Activated CD4-positive, alpha-beta T cell treated with anti-CD3 and anti-CD28 coated beads for 48 hours (primary cell): ENCODE results near the gene CGB8.
A peak's percentile ranks its signal among the peaks of the same experiment; 100 is the strongest.
"Not testable (repeated sequence)": the region's sequence is repeated elsewhere in the genome, so short reads cannot be mapped to it uniquely, and the experiment has no call there.

Source experiments
- DNase-seq: peaks from one replicate; pipeline ENCODE4 v3.0.0-alpha.2; 2020

CGB8 gene

DNA sequence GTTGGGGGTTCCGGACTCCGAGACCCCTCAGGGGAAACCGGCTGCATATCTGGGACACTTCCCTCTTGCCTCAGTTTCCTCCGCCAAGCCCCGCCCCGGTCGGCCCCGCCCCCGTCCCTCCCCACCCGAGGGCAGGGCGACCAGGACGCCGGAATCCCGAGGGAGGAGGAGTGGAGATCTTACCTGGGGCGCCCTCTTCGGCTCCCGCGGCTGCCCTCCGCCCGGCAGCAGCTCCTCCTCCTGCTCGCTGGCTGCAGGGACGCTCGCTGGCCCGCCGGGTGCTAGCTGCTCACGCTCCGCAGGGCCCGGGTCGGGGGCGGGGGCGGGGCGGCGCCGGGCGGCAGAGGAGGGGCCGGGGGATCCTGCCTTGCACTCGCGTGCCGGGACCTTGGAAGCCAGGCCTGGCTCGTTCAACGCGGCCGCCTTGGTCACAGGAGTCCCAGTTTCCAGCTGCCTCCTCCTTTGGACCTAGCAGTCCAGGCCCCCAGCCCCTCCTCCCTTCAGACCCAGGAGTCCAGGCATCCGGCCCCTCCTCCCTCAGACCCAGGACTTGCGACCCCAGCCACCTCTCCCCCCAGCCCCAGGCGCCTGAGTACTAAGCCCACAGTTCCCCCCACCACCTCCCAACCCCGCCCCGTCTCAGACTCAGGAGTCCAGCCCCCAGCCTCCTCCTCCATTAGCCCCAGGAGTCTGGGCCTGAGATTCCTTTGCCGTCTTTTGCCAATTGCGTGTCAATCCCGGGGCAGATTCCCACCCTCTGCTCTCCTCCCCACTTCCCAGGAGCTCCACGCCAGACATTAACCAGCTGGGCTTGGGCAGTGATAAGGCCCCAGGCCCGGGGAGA is 16.1 kb upstream of the CGB8 start, which contains the start of gene NTF4:
TSS of gene NTF4 (minus strand) at position 51 of the 844 bp plus-strand sequence. CDS start 2,821 bp downstream, outside the sequence.
- DNase-seq, result no peak

DNA sequence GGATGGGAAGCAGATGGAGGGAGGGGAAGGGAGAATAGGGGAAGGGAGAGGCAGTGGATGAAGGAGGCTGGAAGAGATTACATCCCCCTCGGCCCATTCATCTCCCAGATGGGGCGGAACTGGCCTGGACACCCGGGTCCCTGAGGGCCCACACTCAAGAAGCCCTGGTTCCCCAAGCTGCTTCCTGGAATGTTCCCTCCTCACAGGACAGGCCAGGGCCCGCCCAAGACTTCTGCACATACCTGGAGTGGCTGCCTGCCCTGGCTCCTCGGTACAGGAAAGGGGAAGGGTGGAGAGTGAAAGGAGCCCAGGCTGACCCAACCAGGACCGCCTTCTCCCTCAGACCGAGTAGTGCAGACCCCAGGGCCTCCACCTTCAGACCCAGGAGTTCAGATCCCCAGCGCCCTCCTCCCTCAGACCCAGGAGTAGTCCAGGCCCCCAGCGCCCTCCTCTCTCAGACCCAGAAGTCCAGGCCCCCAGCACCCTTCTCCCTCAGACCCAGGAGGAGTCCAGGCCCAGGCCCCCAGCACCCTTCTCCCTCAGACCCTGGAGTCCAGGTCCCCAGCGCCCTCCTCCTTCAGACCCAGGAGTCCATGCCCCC is 15.2 kb upstream of the CGB8 start:
- no peak for DNase-seq

DNA sequence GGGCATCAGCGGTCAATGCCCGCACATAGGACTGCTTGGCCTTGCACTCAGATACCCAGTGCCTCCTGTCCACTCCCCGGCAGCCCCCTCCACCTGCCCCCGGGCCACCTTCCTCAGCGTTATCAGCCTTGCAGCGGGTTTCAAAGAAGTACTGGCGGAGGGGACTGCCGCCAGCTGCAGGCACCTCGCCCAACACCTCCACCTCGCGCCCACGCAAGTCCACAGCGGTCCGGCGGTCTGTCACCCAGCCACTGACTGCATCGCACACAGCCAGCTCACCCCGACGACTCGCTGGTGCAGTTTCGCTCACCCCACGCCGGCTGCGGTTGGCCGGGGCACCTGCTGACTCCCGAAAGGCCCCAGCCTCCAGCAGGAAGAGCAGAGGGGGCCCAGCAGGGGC is 12.5 kb upstream of the CGB8 start:
- no peak for DNase-seq

GRCh38 chr19:49061000-49061399 is 12.1 kb upstream of the CGB8 start:
- DNase-seq, result no peak

- no peak for DNase-seq
Measured at GRCh38 chr19:49059053-49059452, 10.1 kb upstream of the CGB8 start.

DNA sequence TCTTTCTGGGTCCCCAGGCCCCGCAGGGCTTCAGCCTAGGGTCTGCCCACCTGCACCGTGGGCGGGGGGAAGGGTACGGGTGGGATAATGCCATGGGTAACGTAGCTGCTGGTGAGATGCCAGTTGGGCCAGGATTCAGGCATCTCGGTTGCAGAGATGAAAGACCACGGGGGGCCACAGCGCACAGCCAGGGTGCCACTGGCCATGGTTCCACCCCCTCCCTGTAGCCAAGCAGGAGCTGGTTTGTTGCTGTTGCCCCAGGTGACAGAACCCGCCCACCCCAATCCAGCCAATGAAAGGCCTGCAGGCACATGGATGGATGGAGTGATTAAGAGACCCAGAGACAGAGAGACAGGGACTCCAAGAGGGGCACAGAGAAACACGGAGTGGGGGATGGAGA is 9.7 kb upstream of the CGB8 start:
- DNase-seq, result peak; percentile 67

DNA sequence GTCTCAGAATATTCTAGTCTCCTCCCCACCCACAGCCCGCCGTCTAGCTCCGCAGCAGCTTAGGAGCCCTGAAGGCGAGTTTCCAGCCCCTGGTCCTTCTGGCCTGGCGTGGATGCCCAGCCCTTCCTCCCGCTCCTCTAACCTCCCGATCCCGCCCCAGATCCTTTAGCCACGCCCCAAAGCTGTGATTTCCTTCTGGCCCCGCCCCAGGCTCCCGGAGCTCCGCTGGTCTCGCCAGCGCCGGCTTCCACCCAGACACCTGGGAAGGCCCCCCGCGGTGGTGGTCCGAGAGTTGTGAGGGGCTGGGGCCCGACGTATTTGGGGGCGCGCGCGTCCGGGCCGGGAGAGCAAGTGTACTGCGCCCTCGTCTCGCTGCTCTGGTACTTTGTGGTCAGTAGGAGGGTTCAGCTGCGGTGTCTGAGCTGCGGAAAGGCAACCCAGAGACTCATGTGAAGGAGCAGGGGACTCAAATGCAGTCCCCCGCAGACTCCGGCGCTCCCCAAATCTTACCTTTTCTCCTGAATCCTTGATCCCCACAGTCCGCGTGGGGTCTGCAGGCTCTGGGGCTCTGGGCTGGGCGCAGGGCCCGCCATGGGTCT is 8.8 kb upstream of the CGB8 start, which contains the start of gene CGB7:
TSS of gene CGB7 (minus strand) at position 114 of the 599 bp plus-strand sequence. CDS start 2,374 bp downstream, outside the sequence.
- DNase-seq, result peak; percentile 60

DNA sequence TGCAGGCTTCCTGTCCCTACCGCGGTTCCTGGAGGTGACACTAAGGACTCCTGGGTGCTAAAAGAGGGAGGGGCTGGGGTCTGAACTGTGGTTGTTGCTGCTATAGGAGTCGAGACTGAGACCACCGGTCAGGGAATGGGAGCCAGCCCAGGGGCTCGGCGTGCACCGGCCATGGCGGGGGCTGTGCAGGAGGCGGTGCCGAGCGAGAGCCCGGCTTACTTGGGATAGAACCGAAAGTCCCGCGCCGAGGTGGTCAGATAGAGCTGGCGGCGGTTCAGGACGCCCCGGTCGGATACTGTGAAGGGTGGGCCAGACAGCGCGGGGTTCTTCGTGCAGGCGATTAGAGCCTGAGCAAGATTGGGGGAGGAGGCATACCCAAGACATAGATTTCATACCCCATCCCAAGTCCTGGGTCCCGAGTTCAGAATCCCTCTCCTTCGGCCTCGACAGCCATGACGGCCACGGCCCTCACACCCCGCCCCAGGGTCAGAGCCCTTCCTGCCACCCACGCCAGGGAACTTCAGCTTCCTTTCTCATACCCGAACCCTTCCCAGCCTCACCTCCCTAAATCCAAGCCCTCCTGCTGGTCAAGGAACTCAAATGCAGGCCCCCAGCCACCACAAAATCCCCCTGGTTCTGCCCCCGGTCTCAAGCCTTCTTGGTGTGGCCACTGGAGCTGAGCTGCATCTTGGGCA is 8.1 kb upstream of the CGB8 start:
- DNase-seq, result not testable (repeated sequence)

DNA sequence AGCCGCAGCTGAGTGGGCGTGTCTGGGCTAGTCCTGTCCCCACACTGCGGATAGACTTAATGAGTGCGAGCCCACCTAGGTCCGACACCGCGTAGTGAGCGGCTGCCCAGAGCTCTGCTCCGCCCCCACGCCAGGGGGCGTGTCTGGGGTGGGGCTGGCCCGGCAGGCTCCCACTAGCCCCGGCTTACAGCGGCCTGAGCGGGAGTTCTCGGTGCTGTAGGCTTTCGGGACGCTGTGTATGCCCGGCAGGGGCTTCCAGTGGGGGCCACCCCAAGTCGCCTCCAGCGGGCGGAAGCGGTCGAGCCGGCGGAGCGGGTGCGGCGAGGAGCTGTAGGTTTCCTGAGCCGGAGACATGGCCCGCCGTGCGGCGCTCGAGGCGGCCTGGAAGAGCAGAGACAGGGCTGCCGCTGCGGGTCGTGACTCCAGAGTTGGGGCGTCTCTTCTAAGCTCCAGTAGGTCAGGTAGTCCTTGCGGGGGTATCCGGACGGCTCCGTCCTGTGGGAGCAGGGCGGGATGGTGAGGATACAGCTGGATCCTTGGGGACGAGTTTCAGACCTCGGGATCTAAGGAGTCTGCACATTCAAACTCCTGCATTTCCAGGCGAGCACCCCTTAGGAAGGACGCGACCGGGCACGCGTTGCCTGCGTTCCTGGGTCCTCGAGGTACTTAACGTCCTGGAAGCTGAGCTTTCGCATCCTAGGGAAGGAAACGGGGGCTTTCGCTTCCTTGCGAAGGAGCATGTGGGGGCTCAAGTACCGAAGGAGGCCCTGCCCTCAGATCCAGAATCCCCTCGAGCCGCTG is 7.4 kb upstream of the CGB8 start:
- peak; percentile 53 for DNase-seq

DNA sequence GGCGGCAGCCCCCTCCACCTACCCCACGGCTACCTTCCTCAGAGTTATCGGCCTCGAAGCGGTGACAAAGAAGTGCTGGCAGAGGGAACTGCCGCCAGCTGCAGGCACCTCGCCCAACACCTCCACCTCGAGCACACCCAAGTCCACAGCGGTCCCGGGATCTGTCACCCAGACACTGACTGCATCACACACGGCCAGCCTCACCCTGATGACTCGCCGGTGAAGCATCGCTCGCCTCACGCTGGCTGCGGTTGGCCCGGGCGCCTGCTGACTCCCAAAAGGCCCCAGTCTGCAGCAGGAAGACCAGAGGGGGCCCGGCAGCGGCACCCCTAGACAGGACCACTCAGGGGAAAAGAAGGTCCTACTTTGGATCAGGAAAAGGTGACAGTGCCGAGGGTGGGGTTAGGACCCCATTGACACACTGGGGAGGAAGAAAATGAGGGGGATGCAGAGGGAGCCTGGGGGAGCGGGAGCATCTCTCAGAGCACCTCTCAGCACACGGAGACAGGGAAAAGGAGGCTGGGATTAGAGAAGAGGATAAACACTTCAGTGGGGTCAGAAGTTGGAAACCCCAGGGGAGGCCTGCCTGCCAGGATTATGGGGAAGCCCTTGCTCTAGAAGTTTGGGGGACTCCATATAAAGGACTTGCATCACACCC is 1.6 kb upstream of the CGB8 start:
- not testable (repeated sequence) for DNase-seq

GRCh38 chr19:49049834-49050233 is 923 bp upstream of the CGB8 start:
- DNase-seq, result not testable (repeated sequence)

- DNase-seq, result not testable (repeated sequence)
Measured at GRCh38 chr19:49043548-49043947, 5.4 kb downstream of the CGB8 start, which contains the start of gene CGB5. CGB5 (plus strand) TSS chr19:49043848; CDS start chr19:49044210, 362 bp downstream.

DNA sequence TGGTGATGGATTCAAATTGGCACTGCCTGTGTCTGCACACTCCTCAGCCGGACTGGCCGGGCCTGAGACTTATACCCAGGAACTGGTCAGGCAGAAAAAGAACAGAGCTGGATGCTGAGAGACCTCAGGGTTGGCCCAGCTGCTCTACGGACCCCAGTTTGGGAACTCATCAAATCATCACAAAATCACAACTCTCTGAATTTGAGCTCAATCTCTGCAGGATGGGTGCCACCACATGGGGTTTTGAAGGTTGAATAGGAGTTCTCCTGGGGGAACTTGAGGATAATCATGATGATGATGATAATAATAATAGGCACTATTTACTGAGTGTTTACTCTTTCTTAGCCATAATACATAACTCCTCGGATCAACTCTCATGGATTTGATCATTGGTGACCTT is 6.2 kb downstream of the CGB8 start:
- not testable (repeated sequence) for DNase-seq

- DNase-seq, result no peak
Measured at GRCh38 chr19:49042177-49042576, 6.7 kb downstream of the CGB8 start.

DNA sequence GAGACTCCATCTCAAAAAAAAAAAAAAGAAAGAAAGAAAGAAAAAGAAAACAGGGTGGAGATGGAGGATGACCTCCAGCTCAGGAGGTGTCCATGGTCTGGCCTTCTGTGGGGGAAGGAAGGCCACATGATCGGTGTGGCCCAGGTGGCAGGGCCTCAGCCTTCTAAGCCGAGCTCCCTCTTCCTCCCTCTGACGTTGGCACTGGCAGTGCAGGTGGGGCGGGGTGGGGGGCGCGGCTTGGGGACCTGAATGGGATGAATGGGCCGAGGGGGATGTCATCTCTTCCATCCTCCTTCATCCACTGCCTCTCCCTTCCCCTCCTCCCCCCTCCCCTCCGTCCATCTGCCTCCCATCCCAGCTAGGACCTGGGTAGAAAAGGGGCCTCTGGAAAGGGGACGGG is 9.2 kb downstream of the CGB8 start:
- DNase-seq, result not testable (repeated sequence)

DNA sequence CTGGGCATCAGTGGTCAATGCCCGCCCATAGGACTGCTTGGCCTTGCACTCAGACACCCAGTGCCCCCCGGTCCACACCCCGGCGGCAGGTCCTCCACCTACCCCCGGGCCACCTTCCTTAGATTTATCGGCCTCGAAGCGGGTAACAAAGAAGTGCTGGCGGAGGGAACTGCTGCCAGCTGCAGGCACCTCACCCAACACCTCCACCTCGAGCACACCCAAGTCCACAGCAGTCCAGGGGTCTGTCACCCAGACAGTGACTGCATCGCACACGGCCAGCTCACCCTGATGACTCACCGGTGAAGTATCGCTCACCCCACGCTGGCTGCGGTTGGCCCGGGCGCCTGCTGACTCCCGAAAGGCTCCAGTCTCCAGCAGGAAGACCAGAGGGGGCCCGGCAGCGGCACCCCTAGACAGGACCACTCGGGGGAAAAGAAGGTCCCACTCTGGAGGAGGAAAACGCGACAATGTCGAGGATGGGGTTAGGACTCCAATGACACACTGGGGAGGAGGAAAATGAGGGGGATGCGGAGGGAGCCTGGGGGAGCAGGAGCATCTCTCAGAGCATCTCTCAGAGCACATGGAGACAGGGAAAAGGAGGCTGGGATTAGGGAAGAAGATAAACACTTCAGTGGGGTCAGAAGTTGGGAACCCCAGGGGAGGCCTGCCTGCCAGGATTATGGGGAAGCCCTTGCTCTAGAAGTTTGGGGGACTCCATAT is 10.2 kb downstream of the CGB8 start:
- not testable (repeated sequence) for DNase-seq

GRCh38 chr19:49038111-49038510 is 10.8 kb downstream of the CGB8 start:
- not testable (repeated sequence) for DNase-seq

- peak; percentile 82 for DNase-seq
Measured at GRCh38 chr19:49036815-49037214, 12.1 kb downstream of the CGB8 start, which contains the start of gene CGB1. CGB1 (minus strand) TSS chr19:49036895; CDS start chr19:49036711, 184 bp downstream.

DNA sequence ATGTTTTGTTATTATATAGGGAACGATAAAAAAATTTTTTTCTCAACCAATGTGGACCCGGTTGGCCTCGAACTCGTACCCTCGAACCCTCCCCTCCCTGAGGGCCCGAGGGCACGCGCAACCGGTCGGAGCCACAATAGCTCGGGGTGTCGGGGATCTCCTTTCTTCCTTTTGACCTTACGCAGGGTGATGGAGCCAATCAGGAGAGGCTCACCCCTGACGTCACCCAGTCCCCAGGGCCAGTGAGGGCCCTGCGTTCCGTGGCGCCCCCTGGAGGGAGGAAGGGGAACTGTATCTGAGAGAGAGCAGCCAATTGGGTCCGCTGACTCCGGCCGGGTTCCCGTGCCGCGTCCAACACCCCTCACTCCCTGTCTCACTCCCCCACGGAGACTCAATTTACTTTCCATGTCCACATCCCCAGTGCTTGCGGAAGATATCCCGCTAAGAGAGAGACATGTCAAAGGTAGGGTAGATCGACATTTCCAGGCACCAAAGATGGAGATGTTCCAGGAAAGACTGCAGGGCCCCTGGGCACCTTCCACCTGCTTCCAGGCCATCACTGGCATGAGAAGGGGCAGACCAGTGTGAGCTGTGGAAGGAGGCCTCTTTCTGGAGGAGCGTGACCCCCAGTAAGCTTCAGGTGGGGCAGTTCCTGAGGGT is 17.1 kb downstream of the CGB8 start, which contains the start of gene CGB2:
TSS of gene CGB2 (plus strand) at position 249 of the 660 bp plus-strand sequence. CDS start at position 455, 206 bp downstream.
- peak; percentile 91 for DNase-seq

DNA sequence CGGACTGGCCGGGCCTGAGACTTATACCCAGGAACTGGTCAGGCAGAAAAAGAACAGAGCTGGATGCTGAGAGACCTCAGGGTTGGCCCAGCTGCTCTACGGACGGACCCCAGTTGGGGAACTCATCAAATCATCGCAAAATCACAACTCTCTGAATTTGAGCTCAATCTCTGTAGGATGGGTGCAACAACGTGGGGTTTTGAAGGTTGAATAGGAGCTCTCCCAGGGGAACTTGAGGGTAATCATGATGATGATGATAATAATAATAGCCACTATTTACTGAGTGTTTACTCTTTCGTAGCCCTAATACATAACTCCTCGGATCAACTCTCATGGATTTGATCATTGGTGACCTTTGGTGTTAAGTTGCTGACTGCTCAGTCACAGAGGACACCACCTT is 18.6 kb downstream of the CGB8 start:
- DNase-seq, result not testable (repeated sequence)
